Activated naive CD8-positive, alpha-beta T cell (primary cell): ENCODE measurements around the gene ZDHHC17.

Experiments used
- H3K27ac Mint-ChIP-seq: one replicate; pipeline ENCODE4 v1.8.0; 2021; ENCODE audit warnings: mixed read lengths
- H3K27me3 Mint-ChIP-seq: one replicate; pipeline ENCODE4 v1.8.0; 2021; ENCODE audit warnings: mixed read lengths
- H3K36me3 Mint-ChIP-seq: one replicate; pipeline ENCODE4 v1.8.0; 2021; ENCODE audit warnings: mixed read lengths
- H3K4me1 Mint-ChIP-seq: one replicate; pipeline ENCODE4 v1.8.0; 2021; ENCODE audit warnings: low read depth, mixed read lengths
- H3K4me3 Mint-ChIP-seq: one replicate; pipeline ENCODE4 v1.8.0; 2021; ENCODE audit warnings: mild to moderate bottlenecking, mixed read lengths
- H3K9me3 Mint-ChIP-seq: one replicate; pipeline ENCODE4 v1.8.0; 2021; ENCODE audit warnings: low read depth, mixed read lengths

ZDHHC17 gene

DNA sequence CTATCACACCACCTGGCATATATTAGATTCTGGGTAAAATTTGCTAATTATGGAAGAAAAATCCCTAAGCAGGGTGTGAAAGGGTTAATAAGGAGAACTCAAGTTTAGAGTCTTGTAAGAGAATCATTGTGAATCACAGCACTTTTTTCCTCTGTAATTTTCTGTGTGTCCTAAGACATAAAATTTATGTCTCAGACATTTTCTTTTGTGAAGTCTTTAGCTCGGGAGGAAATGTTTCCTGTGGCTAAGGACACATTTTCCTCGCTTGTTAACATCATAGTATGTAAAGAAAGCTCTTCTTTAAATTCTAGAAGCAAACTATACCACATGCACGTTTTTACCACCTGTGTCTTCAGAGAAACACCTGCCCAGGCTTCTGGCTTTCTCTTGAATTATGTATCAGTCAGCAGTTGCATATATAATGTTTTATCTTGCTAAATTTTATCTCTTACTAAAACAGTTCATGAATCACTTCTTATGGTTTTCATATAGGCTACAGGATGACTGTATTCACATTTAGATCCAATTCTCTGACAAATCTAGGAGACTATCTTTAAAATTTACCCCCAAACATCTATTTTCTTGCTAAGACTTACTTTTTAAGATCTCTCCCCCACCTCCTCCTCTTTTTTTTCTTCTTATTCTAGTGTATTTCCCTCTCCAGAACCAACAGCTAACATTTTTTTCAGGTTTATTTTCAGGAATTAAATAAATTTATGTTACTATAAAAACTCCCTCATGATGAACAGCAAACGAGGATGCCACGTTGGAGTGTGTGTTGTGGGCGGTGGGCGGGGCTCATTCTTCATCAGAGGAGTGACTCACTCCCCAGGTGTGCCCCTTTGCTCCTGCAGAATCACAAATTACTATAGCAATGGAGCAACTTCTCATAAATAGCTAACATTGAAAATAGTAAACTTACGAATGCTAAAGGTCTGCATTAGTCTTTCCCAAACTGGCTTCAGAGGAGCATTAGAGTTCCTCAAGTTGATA lies 126.5 kb downstream of the ZDHHC17 start:
- no peaks in the 10 kb centered on the region for H3K36me3 Mint-ChIP-seq
- H3K27ac Mint-ChIP-seq, result peak overlapping the region; percentile 30
- H3K4me1 Mint-ChIP-seq, result peaks cover 12% of the 10 kb centered on the region
- no peaks in the 10 kb centered on the region for H3K9me3 Mint-ChIP-seq
- no peaks in the 10 kb centered on the region for H3K27me3 Mint-ChIP-seq
- H3K4me3 Mint-ChIP-seq, result no peak overlapping the region

GRCh38 chr12:76891609-76892008 lies 127.7 kb downstream of the ZDHHC17 start:
- H3K9me3 Mint-ChIP-seq, result no peaks in the 10 kb centered on the region
- H3K36me3 Mint-ChIP-seq, result no peaks in the 10 kb centered on the region
- H3K4me1 Mint-ChIP-seq, result peaks cover 12% of the 10 kb centered on the region

GRCh38 chr12:76895796-76896195 lies 131.9 kb downstream of the ZDHHC17 start:
- no peaks in the 10 kb centered on the region for H3K36me3 Mint-ChIP-seq
- H3K4me1 Mint-ChIP-seq, result peaks cover 4% of the 10 kb centered on the region
- no peaks in the 10 kb centered on the region for H3K27me3 Mint-ChIP-seq
- H3K9me3 Mint-ChIP-seq, result no peaks in the 10 kb centered on the region
- H3K27ac Mint-ChIP-seq, result no peak overlapping the region
- H3K4me3 Mint-ChIP-seq, result no peak overlapping the region

More at GRCh38 chr12:76891609-76892008, 127.7 kb downstream of the ZDHHC17 start:
- Mint-ChIP-seq H3K27me3 (no peaks in the 10 kb centered on the region), H3K27ac (no peak overlapping the region), H3K4me3 (no peak overlapping the region)

- Mint-ChIP-seq H3K27ac (no peak overlapping the region), H3K4me3 (no peak overlapping the region), H3K36me3 (no peaks in the 10 kb centered on the region), H3K9me3 (no peaks in the 10 kb centered on the region), H3K4me1 (peaks cover 3% of the 10 kb centered on the region), H3K27me3 (no peaks in the 10 kb centered on the region)
Observed at GRCh38 chr12:76896274-76896673, 132.4 kb downstream of the ZDHHC17 start.

- H3K27ac Mint-ChIP-seq, result no peak overlapping the region
- H3K9me3 Mint-ChIP-seq, result no peaks in the 10 kb centered on the region
- no peak overlapping the region for H3K4me3 Mint-ChIP-seq
- no peaks in the 10 kb centered on the region for H3K27me3 Mint-ChIP-seq
- H3K36me3 Mint-ChIP-seq, result no peaks in the 10 kb centered on the region
- peaks cover 22% of the 10 kb centered on the region for H3K4me1 Mint-ChIP-seq
Observed at GRCh38 chr12:76898442-76898841, 134.5 kb downstream of the ZDHHC17 start.

- H3K36me3 Mint-ChIP-seq, result no peaks in the 10 kb centered on the region
- no peaks in the 10 kb centered on the region for H3K27me3 Mint-ChIP-seq
- peaks cover 22% of the 10 kb centered on the region for H3K4me1 Mint-ChIP-seq
- no peak overlapping the region for H3K27ac Mint-ChIP-seq
- no peaks in the 10 kb centered on the region for H3K9me3 Mint-ChIP-seq
- H3K4me3 Mint-ChIP-seq, result no peak overlapping the region
Observed at GRCh38 chr12:76899522-76899921, 135.6 kb downstream of the ZDHHC17 start.

DNA sequence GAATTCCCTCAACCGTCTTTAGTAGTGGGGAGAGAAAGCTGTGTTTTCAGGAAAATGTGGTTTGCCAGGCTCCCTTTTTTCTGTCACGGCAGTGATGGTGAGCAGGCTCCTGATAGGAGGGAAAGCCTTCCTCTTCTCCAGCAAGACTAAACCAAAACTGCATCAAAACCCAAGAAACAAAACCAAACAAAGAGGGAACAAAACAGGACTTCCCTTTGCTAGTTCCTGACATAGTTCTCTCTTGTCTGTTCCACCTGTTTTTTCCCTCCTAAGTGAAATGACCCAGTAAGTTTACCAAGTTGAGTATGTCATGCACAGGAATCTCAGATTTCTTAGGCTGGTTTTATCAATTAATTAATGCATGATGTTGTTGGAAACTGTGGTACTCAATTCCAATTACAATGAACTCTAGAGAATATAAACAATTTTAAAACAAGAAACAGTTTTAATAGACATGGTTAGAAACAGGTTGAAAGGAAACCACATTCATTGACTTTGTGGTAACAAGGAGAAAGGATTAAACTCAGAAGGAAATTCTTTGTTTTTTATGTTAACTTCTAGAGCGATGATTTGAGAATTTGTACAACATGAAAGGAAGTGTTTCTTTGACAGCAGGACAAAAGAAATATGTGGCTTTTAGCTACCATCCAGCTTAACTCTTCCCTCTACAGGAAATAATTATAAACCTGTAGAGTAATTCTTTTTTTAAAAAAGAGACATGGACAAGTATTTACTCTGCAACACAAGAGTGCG lies 137.9 kb downstream of the ZDHHC17 start:
- no peaks in the 10 kb centered on the region for H3K36me3 Mint-ChIP-seq
- peak overlapping the region; percentile 13 for H3K27ac Mint-ChIP-seq
- peak overlapping the region; percentile 17 for H3K4me3 Mint-ChIP-seq
- no peaks in the 10 kb centered on the region for H3K27me3 Mint-ChIP-seq
- H3K4me1 Mint-ChIP-seq, result peaks cover 22% of the 10 kb centered on the region
- no peaks in the 10 kb centered on the region for H3K9me3 Mint-ChIP-seq
